GM12878 (cell line): Measurements from ENCODE around the gene FAF1.

Experiments used
- CREB1 ChIP-seq: IDR thresholded peaks from 2 replicates; pipeline ENCODE4 v1.6.1; 2012; ENCODE audit warnings: low read depth, mild to moderate bottlenecking, inconsistent platforms
- NFIC ChIP-seq: IDR thresholded peaks from 2 replicates; pipeline ENCODE4 v1.6.1; 2012; ENCODE audit warnings: low read depth, mild to moderate bottlenecking, inconsistent platforms, low read length, moderate library complexity
- POLR2AphosphoS5 ChIP-seq: IDR thresholded peaks from 2 replicates; pipeline ENCODE4 v1.6.1; 2011; ENCODE audit warnings: mild to moderate bottlenecking, low read length, inconsistent platforms
- SMC3 ChIP-seq: IDR thresholded peaks from 2 replicates; pipeline ENCODE4 v1.6.1; 2011; ENCODE audit warnings: low read length, improper control_type of control experiment, borderline replicate concordance
- SREBF1 ChIP-seq: IDR thresholded peaks from 2 replicates; pipeline ENCODE4 v1.6.1; 2012; ENCODE audit warnings: mild to moderate bottlenecking, low read length
- TAF1 ChIP-seq: IDR thresholded peaks from 2 replicates; pipeline ENCODE4 v1.6.1; 2011; ENCODE audit warnings: mild to moderate bottlenecking, low read depth, low read length, borderline replicate concordance
- ZNF274 ChIP-seq: IDR thresholded peaks from one replicate; pipeline ENCODE4 v1.8.0; 2011; ENCODE audit not compliant: insufficient read length, insufficient read depth
- TF ChIP-seq, protein P1 (sequence below), 3 experiments: IDR thresholded peaks in 2 of 3; conservative IDR thresholded peaks in 1 of 3; 2 replicates each; pipeline ENCODE4 v1.5.1; 2011; ENCODE audit warnings: low read depth in 3 of 3, low read length in 3 of 3, mild to moderate bottlenecking in 3 of 3, control low read depth in 2 of 3, moderate library complexity in 2 of 3, inconsistent platforms in 1 of 3, mixed read lengths in 1 of 3; ENCODE audit not compliant: control insufficient read depth in 2 of 3, insufficient read depth in 1 of 3; ENCODE audit errors: extremely low read depth in 1 of 3

DNA sequence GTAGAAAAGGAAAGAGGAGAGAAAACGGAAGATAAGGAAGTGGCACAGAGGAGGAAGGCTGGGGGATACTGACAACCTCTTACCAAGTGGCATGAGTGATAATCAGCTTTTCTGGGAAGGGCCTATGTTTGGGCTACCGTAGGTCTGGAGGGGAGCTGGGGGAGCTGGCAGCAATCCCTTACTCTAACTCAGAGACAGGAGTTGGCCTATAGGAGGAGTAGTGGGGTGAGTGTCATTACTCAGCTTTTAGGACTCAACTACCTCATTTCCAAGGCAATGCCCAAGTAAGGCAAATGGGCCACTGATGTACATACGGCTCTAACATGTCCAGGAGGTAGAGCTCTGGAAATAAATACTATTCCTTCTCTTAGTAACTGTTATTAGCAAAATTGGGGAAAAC is 488.1 kb downstream of the FAF1 start:
- TF ChIP-seq SMC3 (no peak), ZNF274 (no peak), TAF1 (no peak), POLR2AphosphoS5 (no peak), CREB1 (no peak), NFIC (no peak), SREBF1 (no peak)
- TF ChIP-seq, protein P1, sequence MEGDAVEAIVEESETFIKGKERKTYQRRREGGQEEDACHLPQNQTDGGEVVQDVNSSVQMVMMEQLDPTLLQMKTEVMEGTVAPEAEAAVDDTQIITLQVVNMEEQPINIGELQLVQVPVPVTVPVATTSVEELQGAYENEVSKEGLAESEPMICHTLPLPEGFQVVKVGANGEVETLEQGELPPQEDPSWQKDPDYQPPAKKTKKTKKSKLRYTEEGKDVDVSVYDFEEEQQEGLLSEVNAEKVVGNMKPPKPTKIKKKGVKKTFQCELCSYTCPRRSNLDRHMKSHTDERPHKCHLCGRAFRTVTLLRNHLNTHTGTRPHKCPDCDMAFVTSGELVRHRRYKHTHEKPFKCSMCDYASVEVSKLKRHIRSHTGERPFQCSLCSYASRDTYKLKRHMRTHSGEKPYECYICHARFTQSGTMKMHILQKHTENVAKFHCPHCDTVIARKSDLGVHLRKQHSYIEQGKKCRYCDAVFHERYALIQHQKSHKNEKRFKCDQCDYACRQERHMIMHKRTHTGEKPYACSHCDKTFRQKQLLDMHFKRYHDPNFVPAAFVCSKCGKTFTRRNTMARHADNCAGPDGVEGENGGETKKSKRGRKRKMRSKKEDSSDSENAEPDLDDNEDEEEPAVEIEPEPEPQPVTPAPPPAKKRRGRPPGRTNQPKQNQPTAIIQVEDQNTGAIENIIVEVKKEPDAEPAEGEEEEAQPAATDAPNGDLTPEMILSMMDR (IDR thresholded peaks at IDR 0.05 in 2 of 3, conservative IDR thresholded peaks at IDR 0.05 in 1 of 3; ENCODE audit: control insufficient read depth in 2 of 3, extremely low read depth in 1 of 3, insufficient read depth in 1 of 3, low read depth in 3 of 3, low read length in 3 of 3) = no peak
